SH-SY5Y (cell line): ENCODE results near the gene XG.

Experiments used
- GATA2 ChIP-seq: IDR thresholded peaks from 2 replicates; pipeline ENCODE4 v1.6.1; 2011; ENCODE audit warnings: mild to moderate bottlenecking, low read depth, low read length
- GATA3 ChIP-seq: IDR thresholded peaks from 2 replicates; pipeline ENCODE4 v1.6.1; 2011; ENCODE audit warnings: low read depth, mild to moderate bottlenecking, low read length, moderate library complexity

GRCh38 chrX:2766906-2767305, 15.1 kb downstream of the XG start:
- TF ChIP-seq GATA2: no peak
- TF ChIP-seq GATA3: no peak
